ENCODE measurements around the gene LYPD5. TPM values are rescaled to one million over a fixed set of nuclear protein-coding genes. Genes with fewer than 3 reads are reported as not detected.

Gene LYPD5
- total RNA-seq, 1 donor from 2014 or later = not detected

DNA sequence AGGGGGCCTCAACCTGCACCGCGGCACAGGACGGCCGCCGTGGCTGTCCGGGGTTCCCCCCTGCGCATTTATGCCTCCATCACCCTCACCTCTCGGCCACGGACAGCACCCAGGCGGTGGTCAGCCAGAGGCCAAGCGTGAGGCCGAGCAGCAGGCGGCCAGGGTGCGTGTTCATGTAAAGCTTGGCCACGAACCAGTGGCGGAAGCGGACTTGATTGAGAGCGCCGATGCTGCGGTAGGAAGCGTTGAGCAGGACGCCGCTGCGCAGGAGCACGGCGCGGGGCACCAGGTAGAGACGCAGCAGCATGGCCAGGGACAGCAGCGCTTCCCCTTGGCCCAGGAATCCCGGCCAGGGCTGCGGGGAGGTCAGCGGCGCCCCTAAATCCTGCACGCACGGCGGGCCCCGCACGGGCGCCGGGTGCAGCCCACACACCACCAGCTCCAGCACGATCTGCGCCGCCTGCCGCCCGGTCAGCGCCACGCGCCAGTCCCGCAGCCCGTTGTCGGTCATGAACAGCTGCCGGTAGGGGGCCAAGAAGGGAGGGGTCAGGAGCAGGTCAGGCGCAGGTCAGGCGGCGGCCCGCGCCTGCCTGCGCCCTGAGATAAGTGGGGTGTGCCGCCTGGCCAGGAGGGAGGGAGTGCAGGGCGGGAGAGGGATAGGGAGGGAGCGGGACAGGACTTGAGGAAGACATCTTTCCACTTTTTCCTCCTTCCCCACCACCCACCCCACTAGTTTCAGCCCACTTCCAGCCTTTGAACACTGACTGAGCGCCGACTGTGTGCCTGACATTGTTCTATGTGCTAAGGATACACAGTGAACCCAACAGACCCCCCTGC is 27.9 kb downstream of the LYPD5 start:
- Mint-ChIP-seq H3K27ac (ENCODE audit: unreplicated experiment) (no peak overlapping the region), H3K9me3 (no peaks in the 10 kb centered on the region), H3K27me3 (ENCODE audit: low read depth) (peaks cover 74% of the 10 kb centered on the region), H3K4me1 (peaks cover 41% of the 10 kb centered on the region), H3K4me3 (no peak overlapping the region), H3K36me3 (ENCODE audit: low read depth) (no peaks in the 10 kb centered on the region)
- TF ChIP-seq, protein P1, sequence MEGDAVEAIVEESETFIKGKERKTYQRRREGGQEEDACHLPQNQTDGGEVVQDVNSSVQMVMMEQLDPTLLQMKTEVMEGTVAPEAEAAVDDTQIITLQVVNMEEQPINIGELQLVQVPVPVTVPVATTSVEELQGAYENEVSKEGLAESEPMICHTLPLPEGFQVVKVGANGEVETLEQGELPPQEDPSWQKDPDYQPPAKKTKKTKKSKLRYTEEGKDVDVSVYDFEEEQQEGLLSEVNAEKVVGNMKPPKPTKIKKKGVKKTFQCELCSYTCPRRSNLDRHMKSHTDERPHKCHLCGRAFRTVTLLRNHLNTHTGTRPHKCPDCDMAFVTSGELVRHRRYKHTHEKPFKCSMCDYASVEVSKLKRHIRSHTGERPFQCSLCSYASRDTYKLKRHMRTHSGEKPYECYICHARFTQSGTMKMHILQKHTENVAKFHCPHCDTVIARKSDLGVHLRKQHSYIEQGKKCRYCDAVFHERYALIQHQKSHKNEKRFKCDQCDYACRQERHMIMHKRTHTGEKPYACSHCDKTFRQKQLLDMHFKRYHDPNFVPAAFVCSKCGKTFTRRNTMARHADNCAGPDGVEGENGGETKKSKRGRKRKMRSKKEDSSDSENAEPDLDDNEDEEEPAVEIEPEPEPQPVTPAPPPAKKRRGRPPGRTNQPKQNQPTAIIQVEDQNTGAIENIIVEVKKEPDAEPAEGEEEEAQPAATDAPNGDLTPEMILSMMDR (conservative IDR thresholded peaks at IDR 0.05) = peak; percentile 72
- DNase-seq (ENCODE audit: low read depth, low spot score) = peak; percentile 72

DNA sequence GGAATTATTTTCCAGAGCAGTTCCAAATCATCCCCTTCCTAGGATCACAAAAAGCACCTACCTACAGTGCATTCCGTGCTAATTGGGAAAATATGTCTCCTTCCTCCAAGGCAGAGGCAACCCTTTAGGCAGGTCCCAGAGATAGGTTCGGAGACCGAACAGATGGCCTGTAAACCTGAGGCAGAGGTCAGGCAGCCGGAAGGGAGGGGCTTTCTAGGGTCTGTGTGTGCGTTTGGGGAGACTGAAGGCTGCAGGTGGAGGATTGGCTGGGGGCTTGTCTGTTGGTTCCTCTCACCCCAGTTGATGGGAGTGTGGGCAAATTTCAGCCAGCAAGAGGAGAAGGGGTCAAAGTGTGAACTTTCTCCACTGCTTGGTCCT is 28.5 kb downstream of the LYPD5 start:
- Mint-ChIP-seq H3K36me3 (ENCODE audit: low read depth) (no peaks in the 10 kb centered on the region), H3K9me3 (no peaks in the 10 kb centered on the region), H3K27me3 (ENCODE audit: low read depth) (peaks cover 80% of the 10 kb centered on the region), H3K27ac (ENCODE audit: unreplicated experiment) (no peak overlapping the region), H3K4me3 (no peak overlapping the region), H3K4me1 (peaks cover 39% of the 10 kb centered on the region)
- TF ChIP-seq, protein P1 (conservative IDR thresholded peaks at IDR 0.05) = no peak
- no peak for DNase-seq (ENCODE audit: low read depth, low spot score)

DNA sequence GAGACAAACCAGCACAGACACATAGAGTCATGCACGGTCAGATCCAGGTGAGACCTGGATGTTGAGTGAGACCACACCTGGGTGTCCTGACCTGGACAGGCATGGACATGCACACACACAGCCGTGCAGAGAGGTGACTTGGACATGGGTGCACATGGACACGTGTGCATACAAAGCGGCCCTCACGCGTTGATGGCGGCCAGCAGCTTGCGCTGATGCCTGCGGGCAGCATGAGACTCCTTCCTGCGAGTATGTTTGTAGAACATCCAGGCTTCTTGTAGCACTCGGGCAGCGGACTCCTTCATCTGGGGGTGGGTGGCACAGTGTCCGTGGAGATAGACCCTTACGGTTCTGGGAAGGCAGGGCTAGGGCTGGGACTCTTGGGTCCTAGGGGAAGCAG is 33.0 kb downstream of the LYPD5 start:
- no peaks in the 10 kb centered on the region for H3K9me3 Mint-ChIP-seq
- H3K4me3 Mint-ChIP-seq = no peak overlapping the region
- peaks cover 56% of the 10 kb centered on the region for H3K27me3 Mint-ChIP-seq (ENCODE audit: low read depth)
- no peak overlapping the region for H3K27ac Mint-ChIP-seq (ENCODE audit: unreplicated experiment)
- no peak for DNase-seq (ENCODE audit: low read depth, low spot score)
- H3K4me1 Mint-ChIP-seq = peaks cover 12% of the 10 kb centered on the region
- TF ChIP-seq, protein P1 (conservative IDR thresholded peaks at IDR 0.05) = no peak
- H3K36me3 Mint-ChIP-seq (ENCODE audit: low read depth) = no peaks in the 10 kb centered on the region

DNA sequence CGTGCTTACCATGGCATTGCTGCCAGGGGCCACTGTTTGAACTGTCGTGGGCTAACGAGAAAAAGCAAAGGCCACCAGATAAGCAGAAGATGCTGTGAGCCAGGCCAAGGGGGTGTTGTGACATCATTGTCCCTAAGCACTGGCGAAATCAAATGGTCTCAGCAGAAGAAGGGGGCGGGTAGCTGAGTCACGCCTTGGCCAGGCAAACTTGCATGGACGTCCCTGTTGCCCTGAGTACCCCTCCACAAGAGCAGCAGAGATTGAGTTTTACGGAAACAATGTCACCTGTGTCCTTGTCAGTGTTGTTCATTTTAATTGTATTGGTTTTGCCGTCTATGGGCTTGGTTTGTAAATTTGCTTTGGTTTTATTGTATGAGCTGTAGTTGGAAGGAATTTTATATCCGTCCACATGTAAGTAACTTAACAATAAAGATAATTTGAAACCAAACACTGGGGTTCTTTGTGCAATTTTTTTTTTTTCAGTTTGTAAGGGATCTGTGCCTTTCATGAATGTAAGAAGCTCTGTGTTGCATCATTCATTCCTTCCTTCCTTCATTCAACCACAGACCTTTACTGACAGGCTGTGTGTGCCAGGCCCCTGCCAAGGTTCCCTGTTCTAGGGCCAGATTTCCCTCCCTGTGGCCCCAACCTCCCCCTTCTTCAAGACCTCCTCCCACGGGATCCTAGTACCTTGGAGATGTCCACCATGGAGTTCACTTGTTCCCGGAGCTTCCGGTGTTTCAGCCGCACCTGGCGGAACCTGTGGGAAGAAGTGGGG is 33.8 kb downstream of the LYPD5 start:
- H3K4me3 Mint-ChIP-seq = no peak overlapping the region
- DNase-seq (ENCODE audit: low read depth, low spot score) = no peak
- H3K36me3 Mint-ChIP-seq (ENCODE audit: low read depth) = no peaks in the 10 kb centered on the region
- no peak overlapping the region for H3K27ac Mint-ChIP-seq (ENCODE audit: unreplicated experiment)
- H3K4me1 Mint-ChIP-seq = peaks cover 10% of the 10 kb centered on the region
- TF ChIP-seq, protein P1 (conservative IDR thresholded peaks at IDR 0.05) = no peak
- peaks cover 48% of the 10 kb centered on the region for H3K27me3 Mint-ChIP-seq (ENCODE audit: low read depth)
- H3K9me3 Mint-ChIP-seq = no peaks in the 10 kb centered on the region

DNA sequence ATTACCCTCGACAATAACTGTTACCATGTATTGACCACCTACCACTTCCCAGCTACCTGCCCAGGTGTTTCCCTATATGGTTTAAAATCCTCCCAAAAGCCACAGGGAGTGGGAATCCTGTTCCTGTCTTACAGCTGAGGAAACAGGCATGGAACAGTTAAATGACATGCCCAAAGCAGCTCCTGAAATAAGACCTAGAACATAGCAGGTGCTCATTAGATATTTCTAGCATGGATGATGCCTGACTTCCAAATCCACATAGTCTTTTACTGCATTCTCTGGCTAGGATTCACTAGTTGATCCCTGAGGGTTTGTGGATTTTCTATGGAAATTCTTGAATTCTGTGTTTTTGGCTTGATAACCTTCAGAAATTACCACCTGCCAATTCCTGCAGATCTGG is 34.4 kb downstream of the LYPD5 start:
- Mint-ChIP-seq H3K27me3 (ENCODE audit: low read depth) (peaks cover 42% of the 10 kb centered on the region), H3K9me3 (no peaks in the 10 kb centered on the region), H3K4me3 (no peak overlapping the region), H3K27ac (ENCODE audit: unreplicated experiment) (no peak overlapping the region), H3K36me3 (ENCODE audit: low read depth) (no peaks in the 10 kb centered on the region), H3K4me1 (peaks cover 10% of the 10 kb centered on the region)
- TF ChIP-seq, protein P1 (conservative IDR thresholded peaks at IDR 0.05) = no peak
- no peak for DNase-seq (ENCODE audit: low read depth, low spot score)

Measured in neural crest cell (in vitro differentiated cells).